ENCODE measurements around the gene DDIT3. TPM values are rescaled to one million over a fixed set of nuclear protein-coding genes. Genes with fewer than 3 reads are reported as not detected.

Gene DDIT3
- total RNA-seq, 1 donor from 2014 or later = 70.9 TPM

DNA sequence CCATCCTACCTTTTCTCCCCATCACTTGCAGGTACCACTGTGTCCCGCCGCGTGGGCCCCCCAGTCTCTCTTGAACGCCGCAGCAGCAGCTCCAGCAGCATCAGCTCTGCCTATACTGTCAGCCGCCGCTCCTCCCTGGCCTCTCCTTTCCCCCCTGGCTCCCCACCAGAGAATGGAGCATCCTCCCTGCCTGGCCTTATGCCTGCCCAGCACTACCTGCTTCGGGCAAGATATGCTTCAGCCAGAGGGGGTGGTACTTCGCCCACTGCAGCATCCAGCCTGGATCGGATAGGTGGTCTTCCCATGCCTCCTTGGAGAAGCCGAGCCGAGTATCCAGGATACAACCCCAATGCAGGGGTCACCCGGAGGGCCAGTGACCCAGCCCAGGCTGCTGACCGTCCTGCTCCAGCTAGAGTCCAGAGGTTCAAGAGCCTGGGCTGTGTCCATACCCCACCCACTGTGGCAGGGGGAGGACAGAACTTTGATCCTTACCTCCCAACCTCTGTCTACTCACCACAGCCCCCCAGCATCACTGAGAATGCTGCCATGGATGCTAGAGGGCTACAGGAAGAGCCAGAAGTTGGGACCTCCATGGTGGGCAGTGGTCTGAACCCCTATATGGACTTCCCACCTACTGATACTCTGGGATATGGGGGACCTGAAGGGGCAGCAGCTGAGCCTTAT lies 49.9 kb downstream of the DDIT3 start:
- H3K36me3 Mint-ChIP-seq (ENCODE audit: unreplicated experiment) = peaks cover 26% of the 10 kb centered on the region
- no peak overlapping the region for H3K27ac Mint-ChIP-seq (ENCODE audit: unreplicated experiment)
- no peak overlapping the region for H3K4me3 Mint-ChIP-seq (ENCODE audit: unreplicated experiment)
- H3K27me3 Mint-ChIP-seq (ENCODE audit: unreplicated experiment) = peaks cover 10% of the 10 kb centered on the region
- H3K4me1 Mint-ChIP-seq (ENCODE audit: low read depth, unreplicated experiment) = no peaks in the 10 kb centered on the region
- peaks cover 8% of the 10 kb centered on the region for H3K9me3 Mint-ChIP-seq (ENCODE audit: unreplicated experiment)
- TF ChIP-seq, protein P1, sequence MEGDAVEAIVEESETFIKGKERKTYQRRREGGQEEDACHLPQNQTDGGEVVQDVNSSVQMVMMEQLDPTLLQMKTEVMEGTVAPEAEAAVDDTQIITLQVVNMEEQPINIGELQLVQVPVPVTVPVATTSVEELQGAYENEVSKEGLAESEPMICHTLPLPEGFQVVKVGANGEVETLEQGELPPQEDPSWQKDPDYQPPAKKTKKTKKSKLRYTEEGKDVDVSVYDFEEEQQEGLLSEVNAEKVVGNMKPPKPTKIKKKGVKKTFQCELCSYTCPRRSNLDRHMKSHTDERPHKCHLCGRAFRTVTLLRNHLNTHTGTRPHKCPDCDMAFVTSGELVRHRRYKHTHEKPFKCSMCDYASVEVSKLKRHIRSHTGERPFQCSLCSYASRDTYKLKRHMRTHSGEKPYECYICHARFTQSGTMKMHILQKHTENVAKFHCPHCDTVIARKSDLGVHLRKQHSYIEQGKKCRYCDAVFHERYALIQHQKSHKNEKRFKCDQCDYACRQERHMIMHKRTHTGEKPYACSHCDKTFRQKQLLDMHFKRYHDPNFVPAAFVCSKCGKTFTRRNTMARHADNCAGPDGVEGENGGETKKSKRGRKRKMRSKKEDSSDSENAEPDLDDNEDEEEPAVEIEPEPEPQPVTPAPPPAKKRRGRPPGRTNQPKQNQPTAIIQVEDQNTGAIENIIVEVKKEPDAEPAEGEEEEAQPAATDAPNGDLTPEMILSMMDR (IDR thresholded peaks at IDR 0.05; ENCODE audit: partially characterized antibody, unreplicated experiment) = no peak
- no peak for DNase-seq

DNA sequence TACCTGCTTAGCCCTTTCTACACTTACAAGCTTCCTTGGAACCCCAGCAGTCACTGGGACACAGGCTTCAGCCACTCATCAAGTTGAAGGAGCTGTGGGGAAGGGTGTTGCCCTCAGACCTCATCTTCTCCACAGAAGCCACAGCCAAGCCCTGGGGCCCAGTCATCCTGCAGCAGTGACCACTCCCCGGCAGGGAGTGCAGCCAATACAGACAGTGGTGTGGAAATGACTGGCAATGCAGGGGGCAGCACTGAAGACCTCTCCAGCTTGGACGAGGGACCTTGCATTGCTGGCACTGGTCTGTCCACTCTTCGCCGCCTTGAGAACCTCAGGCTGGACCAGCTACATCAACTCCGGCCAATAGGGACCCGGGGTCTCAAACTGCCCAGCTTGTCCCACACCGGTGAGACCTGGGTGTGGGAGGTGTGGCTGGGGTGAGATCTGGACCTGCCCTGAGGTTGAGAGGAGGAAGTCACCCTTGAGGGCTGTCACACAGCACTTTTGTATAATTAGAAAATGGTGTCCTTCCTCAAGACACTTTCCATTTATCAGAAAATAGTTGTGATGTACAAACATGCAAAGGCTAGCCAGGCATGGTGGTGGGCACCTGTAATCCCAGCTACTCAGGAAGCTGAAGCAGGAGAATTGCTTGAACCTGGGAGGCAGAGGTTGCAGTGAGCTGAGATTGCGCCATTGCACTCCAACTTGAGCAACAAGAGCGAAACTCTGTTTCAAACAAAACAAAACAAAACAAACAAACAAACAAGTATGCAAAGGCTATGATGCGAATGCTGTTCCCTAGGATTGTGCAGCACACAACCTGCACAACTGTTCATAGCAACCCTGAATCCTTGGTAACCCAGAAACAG lies 50.8 kb downstream of the DDIT3 start:
- DNase-seq = no peak
- Mint-ChIP-seq H3K4me1 (ENCODE audit: low read depth, unreplicated experiment) (no peaks in the 10 kb centered on the region), H3K27me3 (ENCODE audit: unreplicated experiment) (peaks cover 12% of the 10 kb centered on the region), H3K9me3 (ENCODE audit: unreplicated experiment) (peaks cover 8% of the 10 kb centered on the region), H3K27ac (ENCODE audit: unreplicated experiment) (no peak overlapping the region), H3K36me3 (ENCODE audit: unreplicated experiment) (peaks cover 22% of the 10 kb centered on the region), H3K4me3 (ENCODE audit: unreplicated experiment) (no peak overlapping the region)
- TF ChIP-seq, protein P1 (IDR thresholded peaks at IDR 0.05; ENCODE audit: partially characterized antibody, unreplicated experiment) = no peak

DNA sequence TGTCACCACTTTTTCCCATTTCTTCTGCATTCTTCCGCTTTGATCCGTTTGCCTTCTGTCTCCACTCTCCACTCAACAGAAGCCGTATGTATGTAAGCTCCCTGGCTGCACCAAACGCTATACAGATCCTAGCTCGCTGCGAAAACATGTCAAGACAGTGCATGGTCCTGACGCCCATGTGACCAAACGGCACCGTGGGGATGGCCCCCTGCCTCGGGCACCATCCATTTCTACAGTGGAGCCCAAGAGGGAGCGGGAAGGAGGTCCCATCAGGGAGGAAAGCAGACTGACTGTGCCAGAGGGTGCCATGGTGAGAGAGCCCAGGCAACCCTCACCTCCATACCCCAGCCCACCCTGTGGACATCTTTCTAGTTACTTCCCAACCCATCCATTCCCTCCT lies 52.4 kb downstream of the DDIT3 start:
- peaks cover 14% of the 10 kb centered on the region for H3K27me3 Mint-ChIP-seq (ENCODE audit: unreplicated experiment)
- H3K4me1 Mint-ChIP-seq (ENCODE audit: low read depth, unreplicated experiment) = peaks cover under 1% of the 10 kb centered on the region
- DNase-seq = no peak
- H3K27ac Mint-ChIP-seq (ENCODE audit: unreplicated experiment) = no peak overlapping the region
- H3K9me3 Mint-ChIP-seq (ENCODE audit: unreplicated experiment) = peaks cover 4% of the 10 kb centered on the region
- peaks cover 9% of the 10 kb centered on the region for H3K36me3 Mint-ChIP-seq (ENCODE audit: unreplicated experiment)
- TF ChIP-seq, protein P1 (IDR thresholded peaks at IDR 0.05; ENCODE audit: partially characterized antibody, unreplicated experiment) = no peak
- H3K4me3 Mint-ChIP-seq (ENCODE audit: unreplicated experiment) = peak overlapping the region; percentile 0

DNA sequence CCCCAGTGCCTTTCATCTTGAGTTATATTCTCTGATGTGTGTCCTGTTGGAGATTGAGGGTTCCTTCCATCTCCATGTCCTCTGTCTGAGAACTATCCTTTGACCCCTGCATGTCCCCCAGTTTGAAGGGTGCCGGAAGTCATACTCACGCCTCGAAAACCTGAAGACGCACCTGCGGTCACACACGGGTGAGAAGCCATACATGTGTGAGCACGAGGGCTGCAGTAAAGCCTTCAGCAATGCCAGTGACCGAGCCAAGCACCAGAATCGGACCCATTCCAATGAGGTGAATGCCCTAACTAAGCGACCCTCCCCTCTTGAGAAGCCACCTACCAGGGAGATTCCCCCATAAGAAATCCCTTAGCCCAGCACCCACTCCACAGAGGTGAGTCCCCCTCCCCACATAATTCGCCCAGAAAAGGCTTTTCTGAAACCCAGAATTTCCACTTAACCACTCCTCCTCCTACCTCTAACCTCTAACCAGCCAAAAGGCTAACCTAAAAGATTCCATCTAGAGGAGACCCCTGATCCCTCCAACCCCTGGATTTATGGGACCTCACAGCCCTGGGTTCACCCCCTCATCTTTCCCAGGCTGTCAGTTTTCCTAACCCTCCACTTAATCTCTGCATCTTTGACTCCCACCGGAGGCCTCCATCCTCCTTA lies 53.0 kb downstream of the DDIT3 start:
- Mint-ChIP-seq H3K4me1 (ENCODE audit: low read depth, unreplicated experiment) (peaks cover 4% of the 10 kb centered on the region), H3K4me3 (ENCODE audit: unreplicated experiment) (peak overlapping the region; percentile 0), H3K9me3 (ENCODE audit: unreplicated experiment) (peaks cover 8% of the 10 kb centered on the region), H3K36me3 (ENCODE audit: unreplicated experiment) (peaks cover 5% of the 10 kb centered on the region), H3K27me3 (ENCODE audit: unreplicated experiment) (peaks cover 17% of the 10 kb centered on the region), H3K27ac (ENCODE audit: unreplicated experiment) (peak overlapping the region; percentile 29)
- DNase-seq = no peak
- TF ChIP-seq, protein P1 (IDR thresholded peaks at IDR 0.05; ENCODE audit: partially characterized antibody, unreplicated experiment) = no peak

Small RNA genes within 50 kb of the gene (microRNA-seq; reads per million reads assigned to microRNA genes)
- gene MIR616 (ENCODE audit: unreplicated experiment) (4.1 reads per million, percentile 28 among the genes with 10 or more reads in this experiment), gene MIR6758 (ENCODE audit: unreplicated experiment) (9.2 reads per million, percentile 46 among the genes with 10 or more reads in this experiment)

Other genes starting within 250 kb of the DDIT3 start
- gene R3HDM2, start 89.5 kb downstream of the DDIT3 start, total RNA-seq (ENCODE audit: unreplicated experiment) = 106 TPM
- not detected for gene INHBC, start 85.7 kb downstream of the DDIT3 start, total RNA-seq (ENCODE audit: unreplicated experiment)
- gene INHBE, start 65.2 kb downstream of the DDIT3 start, total RNA-seq (ENCODE audit: unreplicated experiment) = 18.0 TPM
- gene GLI1, start 60.7 kb downstream of the DDIT3 start, total RNA-seq (ENCODE audit: unreplicated experiment) = 2.3 TPM
- gene ARHGAP9, start 40.6 kb downstream of the DDIT3 start, total RNA-seq (ENCODE audit: unreplicated experiment) = 52.0 TPM
- gene MARS1, start 32.4 kb downstream of the DDIT3 start, total RNA-seq (ENCODE audit: unreplicated experiment) = 870 TPM
- 108 TPM for gene MBD6, start 2.3 kb upstream of the DDIT3 start, total RNA-seq (ENCODE audit: unreplicated experiment)
- 484 TPM for gene DCTN2, start 26.7 kb upstream of the DDIT3 start, total RNA-seq (ENCODE audit: unreplicated experiment)
- gene KIF5A, start 29.5 kb upstream of the DDIT3 start, total RNA-seq (ENCODE audit: unreplicated experiment) = 314 TPM
- 27.5 TPM for gene PIP4K2C, start 70.7 kb upstream of the DDIT3 start, total RNA-seq (ENCODE audit: unreplicated experiment)
- gene DTX3, start 84.3 kb upstream of the DDIT3 start, total RNA-seq (ENCODE audit: unreplicated experiment) = 99.6 TPM
- 80.2 TPM for gene ARHGEF25, start 90.9 kb upstream of the DDIT3 start, total RNA-seq (ENCODE audit: unreplicated experiment)
- gene B4GALNT1, start 112.7 kb upstream of the DDIT3 start, total RNA-seq (ENCODE audit: unreplicated experiment) = 83.9 TPM
- 225 TPM for gene OS9, start 173.6 kb upstream of the DDIT3 start, total RNA-seq (ENCODE audit: unreplicated experiment)
- gene AGAP2, start 218.2 kb upstream of the DDIT3 start, total RNA-seq (ENCODE audit: unreplicated experiment) = 45.5 TPM
- gene TSPAN31, start 224.5 kb upstream of the DDIT3 start, total RNA-seq (ENCODE audit: unreplicated experiment) = 27.2 TPM
- 123 TPM for gene CDK4, start 231.8 kb upstream of the DDIT3 start, total RNA-seq (ENCODE audit: unreplicated experiment)
- gene MARCHF9, start 234.6 kb upstream of the DDIT3 start, total RNA-seq (ENCODE audit: unreplicated experiment) = 26.7 TPM
- gene CYP27B1, start 246.6 kb upstream of the DDIT3 start, total RNA-seq (ENCODE audit: unreplicated experiment) = 1.7 TPM

All from glutamatergic neuron (in vitro differentiated cells).